ENCODE data around the gene CSNK1D.

DNA sequence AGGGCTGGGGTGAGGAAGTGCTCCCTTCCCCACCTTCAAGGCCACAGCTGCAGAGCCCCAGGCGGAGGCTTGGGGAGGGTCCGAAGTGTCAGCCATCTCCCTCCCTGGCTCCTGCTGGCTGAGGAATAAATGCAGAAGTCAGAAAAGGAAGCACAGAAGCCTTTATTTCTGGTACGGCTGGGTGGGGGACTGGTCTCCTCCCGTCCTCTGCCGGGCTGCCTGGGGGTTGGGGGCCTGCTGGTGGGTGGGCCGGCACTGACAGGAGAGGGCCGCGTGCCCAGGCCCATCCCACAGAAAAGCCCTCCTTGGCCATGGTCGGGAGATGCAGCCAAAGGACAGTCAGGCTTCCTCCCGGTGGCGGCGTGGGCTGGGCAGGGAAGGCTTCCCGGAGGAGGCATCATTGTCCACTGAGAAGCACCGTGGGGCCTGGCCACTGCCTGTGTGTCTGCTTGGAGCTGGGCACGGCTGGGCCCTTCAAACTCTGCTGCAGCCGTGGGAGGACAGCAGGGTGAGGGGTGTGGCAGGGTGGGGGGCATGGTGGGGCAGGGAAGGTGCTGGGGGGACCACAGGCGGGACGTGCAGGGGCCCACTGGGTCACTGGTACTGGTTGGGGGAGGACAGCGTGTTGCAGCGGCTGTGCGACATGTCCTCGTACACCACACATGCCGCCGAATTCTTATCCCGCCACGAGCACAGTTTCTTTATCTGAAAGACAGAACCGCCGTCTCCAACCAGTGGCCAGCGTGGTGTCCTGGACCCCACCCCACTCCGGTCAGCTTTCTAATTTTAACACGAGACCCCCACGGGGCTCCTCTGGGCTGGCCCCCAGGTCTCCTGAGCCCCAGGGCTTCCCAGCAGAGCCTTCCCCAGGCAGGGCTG is 41.5 kb upstream of the CSNK1D start:
- TF ChIP-seq CTCF (conservative IDR thresholded peaks at IDR 0.05; ENCODE audit: low read depth in 2 of 2) (no peak), EZH2 (IDR thresholded peaks at IDR 0.05; ENCODE audit: low read depth, unreplicated experiment) (no peak), POLR2AphosphoS5 (IDR thresholded peaks at IDR 0.05; ENCODE audit: low read depth) (no peak), STAT1 (IDR thresholded peaks at IDR 0.05; ENCODE audit: unreplicated experiment) (no peak), CREB1 (CRISPR knock-in tag; IDR thresholded peaks at IDR 0.05; ENCODE audit: low read depth) (no peak)
